ENCODE data around the gene PTPN1.
"Not testable (repeated sequence)": the region's sequence is repeated elsewhere in the genome, so short reads cannot be mapped to it uniquely, and the experiment has no call there.

The PTPN1 gene

GRCh38 chr20:50615407-50615806 lies 105.2 kb downstream of the PTPN1 start:
- no peak for DNase-seq

- DNase-seq = no peak
These were observed 106.8 kb downstream of the PTPN1 start for GRCh38 chr20:50617022-50617421.

GRCh38 chr20:50618537-50618936 lies 108.4 kb downstream of the PTPN1 start:
- DNase-seq = no peak

DNA sequence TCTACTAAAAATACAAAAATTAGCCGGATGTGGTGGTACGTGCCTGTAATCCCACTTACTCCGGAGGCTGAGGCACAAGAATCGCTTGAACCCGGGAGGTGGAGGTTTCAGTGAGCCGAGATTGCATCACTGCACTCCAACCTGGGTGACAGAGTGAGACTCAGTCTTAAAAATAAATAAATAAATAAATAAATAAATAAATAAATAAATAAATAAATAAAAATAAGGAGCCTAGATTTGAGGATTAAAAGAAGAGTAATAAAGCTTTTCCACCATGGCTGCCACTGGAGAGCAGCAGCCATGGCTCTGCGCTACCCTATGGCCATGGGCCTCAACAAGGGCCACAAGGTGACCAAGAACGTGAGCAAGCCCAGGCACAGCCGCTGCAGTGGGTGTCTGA lies 110.3 kb downstream of the PTPN1 start:
- DNase-seq = not testable (repeated sequence)

DNA sequence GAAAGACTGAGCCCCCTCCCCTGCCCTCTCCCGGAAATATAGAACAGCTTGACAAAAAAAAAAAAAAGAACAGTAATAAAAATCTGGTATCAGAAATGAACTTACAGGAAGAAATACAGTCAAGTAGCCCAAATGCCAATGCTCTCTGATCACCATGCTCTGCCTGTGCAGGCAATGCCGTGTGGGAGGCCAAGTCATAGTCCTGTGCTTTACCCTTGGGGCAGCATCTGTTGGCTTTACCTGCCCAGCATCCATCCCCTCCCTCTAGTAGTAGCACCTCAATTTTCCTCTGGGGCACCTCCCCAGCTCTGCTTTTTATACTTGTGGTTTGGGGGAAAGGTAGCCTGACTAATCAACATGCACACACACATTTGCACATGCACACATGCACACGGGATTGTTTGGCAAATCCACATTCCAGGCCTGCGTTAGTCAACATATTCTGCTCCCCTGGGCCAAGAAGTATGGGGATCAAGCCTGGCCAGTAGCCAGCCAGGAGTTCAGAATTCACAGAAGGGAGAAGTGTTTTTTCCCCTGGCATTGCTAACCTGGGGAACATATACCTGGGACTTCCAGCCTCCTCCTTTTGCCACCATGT lies 111.0 kb downstream of the PTPN1 start:
- DNase-seq = no peak

DNA sequence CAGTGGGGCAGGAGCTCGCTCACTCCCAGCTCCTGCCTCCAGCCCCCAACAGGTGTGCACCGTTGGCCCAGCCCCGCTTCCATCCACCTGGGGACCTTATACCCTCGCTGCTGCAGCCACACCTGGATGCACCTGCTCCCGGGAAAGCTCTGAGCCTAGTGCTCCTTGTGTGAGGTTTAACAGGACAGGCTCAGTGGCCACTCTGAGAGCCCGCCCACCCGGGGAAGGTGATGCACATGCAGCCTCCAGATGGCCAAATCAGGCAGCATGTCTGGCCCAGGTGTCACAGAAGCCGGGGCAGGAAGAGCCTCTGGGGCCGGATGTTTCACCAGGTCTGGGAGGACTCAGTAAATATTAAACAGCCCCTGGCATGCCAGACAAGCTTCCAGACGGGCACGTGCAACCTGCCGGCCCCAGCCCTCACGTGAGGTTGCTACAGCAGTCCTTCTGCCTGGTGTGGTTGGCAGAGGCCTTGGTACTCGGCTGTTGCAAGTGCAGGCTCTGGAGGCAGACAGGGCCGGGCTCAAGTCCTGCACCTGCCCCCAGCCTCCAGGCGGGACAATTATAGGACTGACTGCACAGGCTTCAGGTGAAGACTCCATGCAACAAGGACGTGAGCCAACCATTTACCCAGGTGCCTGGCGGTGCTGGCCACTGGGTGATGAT lies 114.3 kb downstream of the PTPN1 start:
- no peak for DNase-seq

GRCh38 chr20:50625986-50626677 lies 115.9 kb downstream of the PTPN1 start:
- no peak for DNase-seq

DNA sequence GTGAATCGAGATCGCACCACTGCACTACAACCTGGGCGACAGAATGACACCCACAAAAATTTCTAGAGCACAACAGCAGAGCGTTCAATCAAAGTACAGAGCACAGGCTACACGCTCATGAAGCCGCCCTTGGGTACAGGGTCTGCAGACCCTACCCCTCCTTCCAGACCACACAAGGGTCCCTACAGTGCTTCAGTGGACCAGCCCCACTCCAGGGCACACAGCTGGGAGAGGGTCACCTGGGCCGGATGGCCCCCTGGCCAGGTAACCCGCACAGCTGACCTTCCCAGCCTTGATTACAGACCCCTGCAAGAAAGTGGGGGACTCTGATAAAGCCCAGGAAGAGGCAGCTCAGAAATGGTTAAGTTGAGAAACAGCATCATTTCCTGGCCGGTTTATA lies 117.6 kb downstream of the PTPN1 start:
- DNase-seq = no peak

DNA sequence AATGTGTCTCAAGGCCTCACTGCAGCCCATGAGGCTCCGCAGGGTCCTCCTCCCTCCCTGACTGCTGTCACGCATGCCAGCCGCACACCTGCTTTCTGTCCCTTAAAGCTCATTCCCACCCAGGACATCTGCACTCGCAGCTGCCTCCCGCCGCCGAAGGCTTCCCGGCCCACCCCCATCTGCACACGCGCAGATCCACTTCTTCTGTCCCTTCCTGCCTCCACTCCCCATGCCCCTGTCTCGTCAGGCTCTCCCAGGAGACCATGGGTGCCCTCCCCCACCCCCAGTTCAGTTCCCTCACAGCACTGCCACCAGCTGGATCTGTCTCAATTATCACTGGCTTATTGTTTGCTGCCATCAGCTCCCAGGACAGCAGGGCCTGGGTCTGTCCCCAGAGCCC lies 118.1 kb downstream of the PTPN1 start:
- no peak for DNase-seq

- DNase-seq = no peak
These were observed 118.9 kb downstream of the PTPN1 start for GRCh38 chr20:50628853-50629669.

DNA sequence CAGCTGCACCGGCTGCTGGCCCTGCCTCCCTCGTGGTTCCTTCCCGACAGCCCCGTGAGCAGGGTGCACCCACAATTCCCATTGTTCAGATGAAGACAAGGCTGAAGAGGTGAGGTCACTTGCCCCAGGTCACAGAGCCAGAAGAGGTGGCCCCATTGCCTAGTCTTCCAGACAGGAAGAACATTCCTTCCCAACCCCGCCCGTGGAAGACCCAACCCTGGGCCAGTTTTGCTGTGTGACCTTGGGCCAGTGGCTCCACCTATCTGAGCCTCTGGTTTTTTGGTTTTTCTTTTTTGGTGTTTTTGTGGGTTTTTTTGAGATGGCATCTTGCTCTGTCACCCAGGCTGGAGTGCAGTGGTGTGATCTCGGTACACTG lies 119.5 kb downstream of the PTPN1 start:
- no peak for DNase-seq

DNA sequence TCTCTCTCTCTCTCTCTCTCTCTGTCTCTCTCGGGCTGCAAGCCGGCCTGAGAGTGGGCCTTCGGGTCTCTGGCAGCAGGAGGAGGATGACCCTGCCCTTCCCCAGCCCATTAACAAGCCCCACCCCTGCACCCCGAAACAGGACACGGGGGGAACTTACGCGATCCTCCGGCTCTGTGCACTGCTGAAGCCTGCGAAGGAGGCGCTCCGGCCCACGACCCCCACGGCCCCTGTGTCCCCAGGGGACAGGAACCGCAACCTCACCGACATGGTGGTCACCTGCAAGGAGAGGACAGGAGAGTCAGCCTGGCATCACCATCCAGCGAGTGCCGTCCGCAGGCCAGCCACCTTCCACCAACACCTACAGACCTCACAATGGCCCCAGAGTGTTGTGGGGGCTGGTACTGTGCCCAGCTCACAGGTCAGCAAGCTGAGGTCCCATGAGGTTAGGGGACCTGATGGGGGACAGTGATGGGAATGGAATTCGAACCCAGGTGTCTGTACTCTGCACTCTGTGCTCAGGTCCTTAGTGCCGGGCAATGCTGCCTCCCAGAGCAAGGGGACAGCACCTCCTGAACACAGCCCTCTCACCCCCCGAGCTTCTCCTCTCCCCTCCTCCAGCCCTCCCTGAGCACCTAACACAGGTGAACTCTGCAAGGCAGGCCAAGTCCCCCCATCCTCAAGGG lies 120.5 kb downstream of the PTPN1 start:
- DNase-seq = no peak

DNA sequence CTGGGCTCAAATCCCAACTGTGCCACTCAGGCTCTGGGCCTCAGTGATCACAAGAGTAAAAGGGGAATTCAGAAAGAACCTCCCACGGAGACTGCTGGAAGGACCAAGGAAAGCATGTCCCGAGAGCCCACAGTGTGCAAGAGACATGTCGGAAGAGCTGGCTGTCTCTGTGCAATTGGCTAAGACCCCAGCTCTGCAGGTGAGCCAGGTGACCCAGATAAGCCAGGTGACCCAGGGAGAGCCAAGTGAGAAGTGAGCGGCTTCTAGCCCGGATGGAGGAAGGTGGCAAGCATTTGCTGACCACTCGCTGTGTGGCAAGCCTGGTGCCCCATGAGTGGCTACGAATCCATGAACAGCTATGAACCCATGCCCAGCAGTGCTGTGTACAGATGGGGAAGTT lies 122.1 kb downstream of the PTPN1 start:
- no peak for DNase-seq

GRCh38 chr20:50632701-50633100 lies 122.5 kb downstream of the PTPN1 start:
- DNase-seq = no peak

DNA sequence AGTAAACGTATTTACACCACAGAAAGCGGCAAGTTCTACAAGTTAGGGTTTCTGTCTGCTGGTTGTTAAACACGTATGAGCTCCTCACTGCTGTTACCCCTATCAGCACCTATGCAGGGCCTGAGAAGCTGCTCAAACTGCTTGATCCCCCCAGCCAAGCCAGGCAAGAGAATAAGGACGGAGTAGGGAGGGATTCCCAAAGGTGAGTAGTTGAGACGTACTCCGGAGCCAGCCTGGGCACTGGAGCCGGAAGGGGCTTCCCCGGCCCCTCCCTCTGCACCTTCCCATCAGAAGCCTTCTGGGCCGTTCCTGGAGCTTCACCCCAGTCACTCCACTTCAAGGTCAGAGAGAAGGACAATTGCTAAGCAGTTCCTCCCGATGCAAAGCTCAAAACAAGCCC lies 123.2 kb downstream of the PTPN1 start:
- DNase-seq = no peak

GRCh38 chr20:50634191-50634590 lies 124.0 kb downstream of the PTPN1 start:
- DNase-seq = no peak
